ENCODE results near the gene LYPD6B. TPM values are rescaled to one million over a fixed set of nuclear protein-coding genes. Genes with fewer than 3 reads are reported as not detected.

Gene LYPD6B
- total and polyA plus RNA-seq, 10 of the 15 experiments (the other 5 are each of a cell fraction or from before 2014, with no cell fraction given): 1.0 to 6.6 (median 4.0) TPM

GRCh38 chr2:149089068-149089467 is 50.6 kb downstream of the LYPD6B start:
- Histone ChIP-seq H3K27me3 (replicated peaks in 1 of 2; ENCODE audit: control insufficient read depth in 2 of 2, insufficient read depth in 2 of 2, low read length in 1 of 2) (no peaks in the 10 kb centered on the region), H2AFZ (ENCODE audit: control insufficient read depth, low read depth, low read length) (no peak overlapping the region), H3K4me1 (ENCODE audit: control insufficient read depth, insufficient read depth, low read length) (no peaks in the 10 kb centered on the region), H4K20me1 (ENCODE audit: control insufficient read depth, insufficient read depth) (no peaks in the 10 kb centered on the region), H3K79me2 (ENCODE audit: control insufficient read depth, insufficient read depth, low read length) (no peaks in the 10 kb centered on the region), H3K9ac (ENCODE audit: control insufficient read depth, insufficient read depth, low read length) (no peak overlapping the region), H3K36me3 (ENCODE audit: control insufficient read depth in 2 of 2, insufficient read depth in 2 of 2, low read length in 1 of 2) (no peaks in the 10 kb centered on the region), H3K4me3 (no peak overlapping the region), H3K4me2 (ENCODE audit: control insufficient read depth, insufficient read depth) (no peak overlapping the region), H3K27ac (ENCODE audit: control insufficient read depth, insufficient read depth) (no peak overlapping the region), H3K9me3 (replicated peaks; ENCODE audit: control insufficient read depth, insufficient read depth, low read length) (no peaks in the 10 kb centered on the region; the same call in 2 of the 3 replicates)
- BruUV-seq (replicated peaks): no TSS peak
- ChIA-PET POLR2A (no interaction called here), RAD21 (ENCODE audit: unreplicated experiment) (no interaction called here), SMC1A (ENCODE audit: uncharacterized antibody, unreplicated experiment) (interaction anchor here (1.3 to 2.0 kb wide), 2 partner anchors 70 to 72 kb away, joined by 3 to 7 read pairs; no protein-coding TSS in a partner anchor), CTCF (interaction anchor here (1.2 kb wide), 1 partner anchor 224 kb away, joined by 4 read pairs; no protein-coding TSS in a partner anchor)
- DNase-seq (ENCODE audit: low read depth, low spot score) (no peak), ATAC-seq (no peak), FAIRE-seq (no peak)
- in situ Hi-C loops (cut with MboI): no loop called here
- intact Hi-C loops (cut with micrococcal nuclease; ENCODE audit: unreplicated experiment): loop anchor here (5.0 kb wide), 1 partner anchor 72 kb away; no protein-coding TSS in a partner anchor
- TF ChIP-seq STAT3 (IDR thresholded peaks at IDR 0.05; ENCODE audit: low read depth, low read length) (no peak), LARP7 (IDR thresholded peaks at IDR 0.05) (no peak), PKNOX1 (IDR thresholded peaks at IDR 0.05) (no peak), PAX5 (IDR thresholded peaks at IDR 0.05; ENCODE audit: borderline replicate concordance, low read depth, low read length) (no peak), ZBTB4 (CRISPR knock-in tag; IDR thresholded peaks at IDR 0.05) (no peak), FOS (IDR thresholded peaks at IDR 0.05; ENCODE audit: borderline replicate concordance, extremely low read depth, insufficient read length) (no peak), YY1 (IDR thresholded peaks at IDR 0.05; ENCODE audit: low read depth, low read length) (no peak), KLF5 (IDR thresholded peaks at IDR 0.05; ENCODE audit: partially characterized antibody) (no peak), NFYB (IDR thresholded peaks at IDR 0.05; ENCODE audit: insufficient read depth, low read depth, low read length) (no peak), ZBTB33 (IDR thresholded peaks at IDR 0.05) (no peak), SPI1 (IDR thresholded peaks at IDR 0.05; ENCODE audit: borderline replicate concordance, insufficient read depth, low read depth, low read length) (no peak), NRF1 (conservative IDR thresholded peaks at IDR 0.05; ENCODE audit: low read depth, low read length) (no peak), DPF2 (IDR thresholded peaks at IDR 0.05) (no peak), EGR1 (IDR thresholded peaks at IDR 0.05; ENCODE audit: borderline replicate concordance in 1 of 2, low read depth in 2 of 2, low read length in 2 of 2) (no peak), CHD2 (IDR thresholded peaks at IDR 0.05; ENCODE audit: borderline replicate concordance, low read depth, low read length) (no peak), BMI1 (IDR thresholded peaks at IDR 0.05; ENCODE audit: borderline replicate concordance) (no peak), RCOR1 (conservative IDR thresholded peaks at IDR 0.05; ENCODE audit: low read depth, low read length) (no peak), BRCA1 (IDR thresholded peaks at IDR 0.05; ENCODE audit: low read depth, low read length) (no peak), STAT1 (conservative IDR thresholded peaks at IDR 0.05) (no peak)
